SU-DHL-6 (cell line): ENCODE measurements around the gene SELE.

Source experiments
- H2AFZ ChIP-seq: fragments of 200-600 bp; sonication (generic); 2 replicates; pipeline ENCODE4 v1.6.1; 2014; ENCODE audit warnings: low read depth, mild to moderate bottlenecking, moderate library complexity, mixed read lengths, antibody characterized with exemption, low read length; ENCODE audit not compliant: severe bottlenecking
- H3F3A ChIP-seq: fragments of 200-600 bp; shearing (Covaris generic); 2 replicates; pipeline ENCODE4 v1.6.0; 2016; ENCODE audit warnings: antibody characterized with exemption, mild to moderate bottlenecking; ENCODE audit not compliant: insufficient read depth
- H3K27ac ChIP-seq: fragments of 200-600 bp; sonication (generic); 2 replicates; pipeline ENCODE4 v1.5.1; 2016; ENCODE audit warnings: low read depth, mild to moderate bottlenecking, low read length, moderate library complexity, mixed read lengths
- H3K27me3 ChIP-seq: fragments of 200-600 bp; sonication (generic), shearing (Covaris generic); 2 replicates; pipeline ENCODE4 v1.6.0; 2014; ENCODE audit warnings: mild to moderate bottlenecking, low read length
- H3K36me3 ChIP-seq: fragments of 200-600 bp; sonication (generic); 2 replicates; pipeline ENCODE4 v1.6.1; 2014; ENCODE audit warnings: mild to moderate bottlenecking, low read length, mixed read lengths
- H3K4me2 ChIP-seq: fragments of 300-600, 200-600 bp; shearing (Covaris generic), sonication (generic); 2 replicates; pipeline ENCODE4 v1.6.0; 2014; ENCODE audit warnings: low read length, low read depth, mild to moderate bottlenecking; ENCODE audit not compliant: poor library complexity, severe bottlenecking
- H3K4me3 ChIP-seq: fragments of 200-600 bp; sonication (generic); 2 replicates; pipeline ENCODE4 v1.5.1; 2014; ENCODE audit warnings: antibody characterized with exemption, low read length, mild to moderate bottlenecking, mixed read lengths; ENCODE audit not compliant: insufficient read depth, poor library complexity, severe bottlenecking
- H3K79me2 ChIP-seq: fragments of 200-600 bp; sonication (generic); 2 replicates; pipeline ENCODE4 v1.6.1; 2014; ENCODE audit warnings: mild to moderate bottlenecking, low read length, moderate library complexity; ENCODE audit not compliant: insufficient read depth
- H3K9ac ChIP-seq: fragments of 200-600 bp; sonication (generic); 2 replicates; pipeline ENCODE4 v1.7.0; 2014; ENCODE audit warnings: mild to moderate bottlenecking, low read length
- H3K9me2 ChIP-seq: fragments of 200-600 bp; sonication (generic); replicated peaks from 2 replicates; pipeline ENCODE4 v1.6.1; 2014; ENCODE audit warnings: low read length; ENCODE audit not compliant: insufficient read depth
- H3K9me3 ChIP-seq: fragments of 200-600 bp; sonication (generic); 2 replicates; pipeline ENCODE4 v1.6.1; 2014; ENCODE audit warnings: low read length, mixed read lengths; ENCODE audit not compliant: insufficient read depth
- H4K20me1 ChIP-seq: fragments of 200-600 bp; sonication (generic); 2 replicates; pipeline ENCODE4 v1.6.1; 2014; ENCODE audit warnings: low read depth, mild to moderate bottlenecking, antibody characterized with exemption, low read length, moderate library complexity, mixed read lengths
- EZH2phosphoT487 ChIP-seq: fragments of 200-600 bp; sonication (generic), shearing (Covaris generic); conservative IDR thresholded peaks from 2 replicates; pipeline ENCODE4 v1.6.1; 2018; ENCODE audit warnings: mild to moderate bottlenecking, antibody characterized with exemption, low read length, moderate library complexity, mixed read lengths
- TF ChIP-seq, protein P1 (sequence below): fragments of 200-600 bp; sonication (generic); IDR thresholded peaks from one replicate; pipeline ENCODE4 v1.5.1; 2017; ENCODE audit warnings: antibody characterized with exemption, mild to moderate bottlenecking, low read length, moderate library complexity; ENCODE audit not compliant: insufficient read depth, poor library complexity, severe bottlenecking

The SELE gene

DNA sequence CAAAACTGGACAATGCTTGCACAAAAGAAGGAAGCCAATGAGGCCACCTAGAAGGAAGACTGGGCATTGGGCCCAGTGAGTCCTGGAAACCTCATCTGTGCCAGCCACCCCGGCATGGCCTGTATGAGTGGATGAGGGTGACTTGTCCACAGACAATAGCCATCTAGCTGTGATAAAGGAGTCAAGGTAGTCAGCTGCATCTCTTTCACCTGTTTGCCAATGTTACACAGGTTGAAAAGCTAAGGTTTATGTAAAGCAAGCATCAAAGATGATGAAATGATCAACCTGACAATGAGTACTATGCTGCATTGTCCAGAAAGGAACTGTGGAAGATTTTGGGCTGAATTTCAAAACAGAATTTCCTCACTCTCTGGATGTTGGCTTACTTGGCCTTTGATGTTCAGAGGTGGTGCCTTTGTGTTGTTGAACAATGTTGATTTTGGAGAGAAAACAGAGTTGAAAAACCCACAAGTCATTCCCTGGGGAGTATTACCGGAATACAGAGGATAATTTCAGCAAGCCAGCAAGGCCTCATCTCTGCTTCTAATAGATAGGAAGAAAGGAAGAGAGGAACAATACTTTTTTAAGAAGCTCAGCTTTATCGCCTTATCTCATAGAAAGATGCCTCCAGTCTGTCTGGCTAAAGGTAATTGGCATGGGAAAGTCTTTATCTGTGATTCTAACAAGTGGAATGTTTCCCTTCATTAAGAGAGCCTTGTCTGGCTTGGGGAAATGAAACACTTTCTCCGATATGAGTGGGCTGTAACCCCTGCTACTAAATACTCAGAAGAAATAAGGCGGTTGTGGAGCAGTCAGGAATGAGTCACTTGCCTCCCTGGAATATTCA, 11.4 kb upstream of the SELE start:
- no peak overlapping the region for H2AFZ ChIP-seq
- H3K4me3 ChIP-seq = no peak overlapping the region
- H3K9me2 ChIP-seq = no peaks in the 10 kb centered on the region

DNA sequence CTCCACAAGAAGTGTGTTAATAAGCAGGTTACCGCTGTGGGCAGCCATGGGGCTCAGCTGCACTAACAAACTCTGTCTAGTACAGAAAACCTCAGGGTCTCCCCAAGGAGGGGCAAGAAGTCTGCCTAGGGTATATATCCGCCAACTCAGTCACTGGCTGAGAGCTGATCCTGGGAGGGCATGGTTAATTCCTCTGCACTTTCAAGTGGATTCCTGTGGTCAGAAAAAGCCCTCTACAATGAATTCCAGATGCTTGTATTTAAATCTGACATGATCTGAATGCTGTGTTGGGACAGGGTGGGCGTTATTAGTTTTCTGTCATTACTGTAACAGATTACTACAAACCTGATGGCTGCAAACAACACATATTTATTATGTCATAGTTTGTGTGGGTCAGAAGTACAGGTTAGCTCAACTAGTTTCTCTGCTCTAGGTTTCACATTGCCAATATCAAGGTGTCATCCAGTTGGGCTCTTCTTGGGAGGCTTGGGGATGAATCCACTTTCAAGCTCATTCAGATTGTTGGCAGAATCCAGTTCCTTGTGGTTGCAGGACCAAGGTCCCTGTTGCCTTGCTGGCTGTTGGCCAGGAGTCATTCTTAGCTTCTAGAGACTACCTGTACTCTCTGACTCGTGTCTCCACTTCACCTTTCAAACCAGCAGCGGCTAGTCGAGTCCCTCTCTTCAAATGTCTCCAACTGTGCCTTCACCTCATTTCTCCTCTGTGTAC, 8.0 kb upstream of the SELE start:
- no peak overlapping the region for H3K4me3 ChIP-seq
- H2AFZ ChIP-seq = no peak overlapping the region

More for the DNA sequence above, 11.4 kb upstream of the SELE start:
- Histone ChIP-seq H3K27ac (no peak overlapping the region), H3K9ac (no peak overlapping the region), H3F3A (no peaks in the 10 kb centered on the region), H3K9me3 (no peaks in the 10 kb centered on the region), H3K36me3 (no peaks in the 10 kb centered on the region), H3K4me2 (no peak overlapping the region), H3K27me3 (no peaks in the 10 kb centered on the region; the same call in 1 of the 2 replicates), H4K20me1 (no peaks in the 10 kb centered on the region), H3K79me2 (no peaks in the 10 kb centered on the region)
- TF ChIP-seq EZH2phosphoT487 = no peak
- TF ChIP-seq, protein P1, sequence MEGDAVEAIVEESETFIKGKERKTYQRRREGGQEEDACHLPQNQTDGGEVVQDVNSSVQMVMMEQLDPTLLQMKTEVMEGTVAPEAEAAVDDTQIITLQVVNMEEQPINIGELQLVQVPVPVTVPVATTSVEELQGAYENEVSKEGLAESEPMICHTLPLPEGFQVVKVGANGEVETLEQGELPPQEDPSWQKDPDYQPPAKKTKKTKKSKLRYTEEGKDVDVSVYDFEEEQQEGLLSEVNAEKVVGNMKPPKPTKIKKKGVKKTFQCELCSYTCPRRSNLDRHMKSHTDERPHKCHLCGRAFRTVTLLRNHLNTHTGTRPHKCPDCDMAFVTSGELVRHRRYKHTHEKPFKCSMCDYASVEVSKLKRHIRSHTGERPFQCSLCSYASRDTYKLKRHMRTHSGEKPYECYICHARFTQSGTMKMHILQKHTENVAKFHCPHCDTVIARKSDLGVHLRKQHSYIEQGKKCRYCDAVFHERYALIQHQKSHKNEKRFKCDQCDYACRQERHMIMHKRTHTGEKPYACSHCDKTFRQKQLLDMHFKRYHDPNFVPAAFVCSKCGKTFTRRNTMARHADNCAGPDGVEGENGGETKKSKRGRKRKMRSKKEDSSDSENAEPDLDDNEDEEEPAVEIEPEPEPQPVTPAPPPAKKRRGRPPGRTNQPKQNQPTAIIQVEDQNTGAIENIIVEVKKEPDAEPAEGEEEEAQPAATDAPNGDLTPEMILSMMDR = no peak

DNA sequence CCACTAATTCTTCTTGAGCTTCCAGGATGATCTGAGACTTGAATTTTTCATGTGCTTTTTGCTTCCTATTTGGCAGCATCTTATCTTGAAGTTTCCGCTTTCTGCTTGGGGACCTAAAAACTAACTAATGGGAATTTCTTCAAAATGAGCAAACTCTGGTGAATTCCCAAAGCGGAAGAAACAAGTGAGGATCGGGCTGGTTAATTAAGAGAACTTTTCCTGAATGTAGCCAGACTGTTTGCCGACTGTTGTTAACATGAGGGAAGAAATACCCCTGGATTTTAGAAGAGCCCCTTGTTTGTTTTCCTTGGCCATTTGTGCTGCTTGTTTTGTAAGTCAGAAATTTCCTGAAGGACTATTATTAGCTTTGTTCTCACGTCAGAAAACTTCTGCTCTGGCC, 6.1 kb upstream of the SELE start:
- Histone ChIP-seq H3K27ac (no peak overlapping the region), H3K9me2 (no peaks in the 10 kb centered on the region), H3F3A (no peaks in the 10 kb centered on the region), H4K20me1 (no peaks in the 10 kb centered on the region), H2AFZ (no peak overlapping the region), H3K9ac (no peak overlapping the region), H3K9me3 (no peaks in the 10 kb centered on the region; the same call in 1 of the 2 replicates), H3K36me3 (no peaks in the 10 kb centered on the region), H3K79me2 (no peaks in the 10 kb centered on the region), H3K4me2 (no peak overlapping the region), H3K27me3 (no peaks in the 10 kb centered on the region; the same call in 1 of the 2 replicates), H3K4me3 (no peak overlapping the region)
- TF ChIP-seq EZH2phosphoT487 = no peak
- TF ChIP-seq, protein P1 = no peak

More for the DNA sequence above, 8.0 kb upstream of the SELE start:
- no peak for TF ChIP-seq EZH2phosphoT487
- TF ChIP-seq, protein P1 = no peak
- H3F3A ChIP-seq = no peaks in the 10 kb centered on the region
- H3K27ac ChIP-seq = no peak overlapping the region
- H3K27me3 ChIP-seq = no peaks in the 10 kb centered on the region; the same call in 1 of the 2 replicates
- H3K9ac ChIP-seq = no peak overlapping the region
- H3K36me3 ChIP-seq = no peaks in the 10 kb centered on the region
- no peaks in the 10 kb centered on the region for H3K9me3 ChIP-seq
- H3K9me2 ChIP-seq = no peaks in the 10 kb centered on the region
- no peaks in the 10 kb centered on the region for H3K79me2 ChIP-seq
- no peaks in the 10 kb centered on the region for H4K20me1 ChIP-seq
- H3K4me2 ChIP-seq = no peak overlapping the region
